ENCODE results near the gene DEXI. TPM values are rescaled to one million over a fixed set of nuclear protein-coding genes. Genes with fewer than 3 reads are reported as not detected.

Gene DEXI
- total RNA-seq, 4 donors from 2014 or later: 36.2 to 76.4 (median 56.0) TPM

DNA sequence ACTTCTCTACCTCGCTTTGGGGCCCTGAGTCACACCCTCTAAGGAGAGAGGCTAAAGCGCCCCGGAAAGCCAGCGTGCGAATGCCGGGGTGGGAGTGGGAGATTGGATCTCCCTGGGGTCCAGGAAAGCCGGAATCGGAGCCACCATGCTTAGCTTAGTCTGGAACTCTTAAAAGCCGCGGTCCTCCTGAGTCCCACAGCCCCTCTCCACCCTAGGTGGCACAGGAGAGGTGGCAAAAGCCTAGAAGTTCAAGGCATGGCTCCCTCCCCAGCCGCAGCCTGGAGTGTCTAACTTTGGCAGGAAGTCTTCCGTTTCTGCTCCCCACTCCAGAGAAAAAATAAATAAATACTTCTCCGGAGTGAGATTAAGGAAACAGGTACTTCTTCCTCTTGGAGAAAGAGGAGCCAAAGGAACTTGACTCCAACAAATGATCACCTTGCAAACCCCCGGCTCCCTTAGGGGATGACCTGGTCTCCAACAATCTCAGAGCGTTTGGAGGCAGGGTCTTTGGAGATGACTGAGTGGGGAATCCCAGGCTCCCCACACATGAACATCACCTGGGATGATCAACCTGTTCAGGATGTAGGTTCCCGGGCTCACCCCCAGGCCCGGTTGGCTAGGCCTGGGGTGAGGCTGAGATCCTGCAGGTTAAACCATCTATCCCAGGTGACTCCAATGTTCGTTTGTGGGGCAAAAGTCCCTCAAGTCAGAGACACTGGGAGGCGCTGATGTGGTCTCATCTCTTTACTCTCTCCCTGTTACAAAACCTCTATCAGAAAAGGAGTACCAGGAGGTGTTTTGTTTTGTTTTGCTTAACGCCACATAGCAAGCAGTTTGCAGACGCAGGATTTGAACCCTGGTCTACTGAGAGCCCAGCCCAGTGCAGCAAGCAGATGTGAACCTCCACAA is 62.3 kb downstream of the DEXI start:
- H3K4me1 ChIP-seq: peaks cover 0 to 26% (median 14%) of the 10 kb centered on the region in 4 donors
- peak overlapping the region; percentile 38 to 66 (median 52) for H3K4me3 ChIP-seq
- 44 to 46% methylated on average over 4 to 21 of the region's 21 CpGs for WGBS, 2 donors (ENCODE audit: low coverage in 1 of 2)
- DNase-seq: no peak
- in situ Hi-C loops (cut with MboI; ENCODE audit: low pct_ligation_motif_present in 1 of 4, low pct_unique_long_range_greater_than_20kb in 1 of 4, low sequenced_read_pairs in 3 of 4): loop anchor here in 1 of 4 donors (25.0 kb wide), 1 partner anchor 618 kb away; no protein-coding TSS in a partner anchor
- H3K36me3 ChIP-seq: no peaks in the 10 kb centered on the region
- no peaks in the 10 kb centered on the region for H3K9me3 ChIP-seq
- peak overlapping the region in 3 of 4 donors; percentile 43 to 69 (median 61) for H3K27ac ChIP-seq
- intact Hi-C loops (cut with DNase I; ENCODE audit: low total_unique reads): no loop called here
- peaks cover 17% of the 10 kb centered on the region for H3K27me3 ChIP-seq
- TF ChIP-seq POLR2AphosphoS5 (IDR thresholded peaks at IDR 0.05) (no peak), EP300 (IDR thresholded peaks at IDR 0.05; ENCODE audit: low read depth) (no peak), POLR2A (IDR thresholded peaks at IDR 0.05) (no peak)
- TF ChIP-seq, protein P1, sequence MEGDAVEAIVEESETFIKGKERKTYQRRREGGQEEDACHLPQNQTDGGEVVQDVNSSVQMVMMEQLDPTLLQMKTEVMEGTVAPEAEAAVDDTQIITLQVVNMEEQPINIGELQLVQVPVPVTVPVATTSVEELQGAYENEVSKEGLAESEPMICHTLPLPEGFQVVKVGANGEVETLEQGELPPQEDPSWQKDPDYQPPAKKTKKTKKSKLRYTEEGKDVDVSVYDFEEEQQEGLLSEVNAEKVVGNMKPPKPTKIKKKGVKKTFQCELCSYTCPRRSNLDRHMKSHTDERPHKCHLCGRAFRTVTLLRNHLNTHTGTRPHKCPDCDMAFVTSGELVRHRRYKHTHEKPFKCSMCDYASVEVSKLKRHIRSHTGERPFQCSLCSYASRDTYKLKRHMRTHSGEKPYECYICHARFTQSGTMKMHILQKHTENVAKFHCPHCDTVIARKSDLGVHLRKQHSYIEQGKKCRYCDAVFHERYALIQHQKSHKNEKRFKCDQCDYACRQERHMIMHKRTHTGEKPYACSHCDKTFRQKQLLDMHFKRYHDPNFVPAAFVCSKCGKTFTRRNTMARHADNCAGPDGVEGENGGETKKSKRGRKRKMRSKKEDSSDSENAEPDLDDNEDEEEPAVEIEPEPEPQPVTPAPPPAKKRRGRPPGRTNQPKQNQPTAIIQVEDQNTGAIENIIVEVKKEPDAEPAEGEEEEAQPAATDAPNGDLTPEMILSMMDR (IDR thresholded peaks at IDR 0.05): no peak

Other genes with a start within 250 kb of the DEXI start
- 1 to 10 TPM in 1 of 4 donors, not detected in 3; 2.5 TPM for gene TEKT5, start 247.5 kb downstream of the DEXI start, total RNA-seq
- 10 to 100 TPM; 11.6 to 23.8 (median 22.5) TPM for gene NUBP1, start 198.6 kb downstream of the DEXI start, total RNA-seq
- gene TVP23A, start 123.7 kb downstream of the DEXI start, total RNA-seq: under 1 TPM in 2 of 4 donors, not detected in 2; 0.14 to 0.16 TPM
- 10 to 100 TPM in 2 of 4 donors, 1 to 10 TPM in 2; 1.2 to 26.9 (median 13.9) TPM for gene CIITA, start 65.3 kb downstream of the DEXI start, total RNA-seq
- gene CLEC16A, start 2.1 kb upstream of the DEXI start, total RNA-seq: 100 to 1,000 TPM in 2 of 4 donors, 10 to 100 TPM in 2; 38.2 to 153 (median 92.7) TPM